H1 (cell line): ENCODE data around the gene HIP1.
"Not testable (repeated sequence)": the region's sequence is repeated elsewhere in the genome, so short reads cannot be mapped to it uniquely, and the experiment has no call there.

Source experiments
- CREB1 ChIP-seq: IDR thresholded peaks from 2 replicates; pipeline ENCODE4 v1.6.1; 2012; ENCODE audit warnings: inconsistent platforms
- EGR1 ChIP-seq: IDR thresholded peaks from 2 replicates; pipeline ENCODE4 v1.6.1; 2011; ENCODE audit warnings: low read depth, low read length, borderline replicate concordance
- GABPA ChIP-seq: IDR thresholded peaks from 2 replicates; pipeline ENCODE4 v1.6.1; 2011; ENCODE audit warnings: mild to moderate bottlenecking, low read length, moderate library complexity, borderline replicate concordance; ENCODE audit not compliant: insufficient read depth
- GTF2F1 ChIP-seq: IDR thresholded peaks from 2 replicates; pipeline ENCODE4 v1.6.1; 2012; ENCODE audit warnings: low read depth, low read length, improper control_type of control experiment, borderline replicate concordance
- NANOG ChIP-seq: IDR thresholded peaks from 2 replicates; pipeline ENCODE4 v1.6.1; 2011; ENCODE audit warnings: low read length, low read depth, mild to moderate bottlenecking, inconsistent platforms; ENCODE audit not compliant: insufficient read depth, poor library complexity, severe bottlenecking
- PHF8 ChIP-seq: fragments of 200-600 bp; sonication (generic); conservative IDR thresholded peaks from 2 replicates; pipeline ENCODE4 v1.7.1; 2012; ENCODE audit warnings: low read depth, mild to moderate bottlenecking, inconsistent platforms, low read length, moderate library complexity
- POLR2A ChIP-seq, 2 experiments: IDR thresholded peaks; 1 replicate in 1 of 2; 2 replicates in 1 of 2; pipeline ENCODE4 v1.6.1; 2011; ENCODE audit warnings: low read depth in 2 of 2, low read length in 2 of 2, mild to moderate bottlenecking in 2 of 2; ENCODE audit errors: control extremely low read depth in 1 of 2
- SP2 ChIP-seq: IDR thresholded peaks from 2 replicates; pipeline ENCODE4 v1.6.1; 2012; ENCODE audit warnings: mild to moderate bottlenecking, low read length, inconsistent platforms
- TBP ChIP-seq: IDR thresholded peaks from 2 replicates; pipeline ENCODE4 v1.6.1; 2011; ENCODE audit warnings: low read depth, low read length, improper control_type of control experiment
- USF2 ChIP-seq: IDR thresholded peaks from 2 replicates; pipeline ENCODE4 v1.6.1; 2011; ENCODE audit warnings: low read length, improper control_type of control experiment
- TF ChIP-seq, protein P1 (sequence below): IDR thresholded peaks from 2 replicates; pipeline ENCODE4 v1.6.1; 2011; ENCODE audit warnings: low read depth, mild to moderate bottlenecking, low read length; ENCODE audit not compliant: insufficient read depth
- TF ChIP-seq, protein P2 (sequence below), 3 experiments: IDR thresholded peaks; 1 replicate in 2 of 3; 2 replicates in 1 of 3; pipeline versions ENCODE4 v1.5.1 to v1.6.1; 2011; ENCODE audit warnings: low read length in 3 of 3, mild to moderate bottlenecking in 3 of 3, inconsistent platforms in 2 of 3, low read depth in 1 of 3, moderate library complexity in 1 of 3; ENCODE audit not compliant: insufficient read depth in 1 of 3; ENCODE audit errors: control extremely low read depth in 1 of 3

DNA sequence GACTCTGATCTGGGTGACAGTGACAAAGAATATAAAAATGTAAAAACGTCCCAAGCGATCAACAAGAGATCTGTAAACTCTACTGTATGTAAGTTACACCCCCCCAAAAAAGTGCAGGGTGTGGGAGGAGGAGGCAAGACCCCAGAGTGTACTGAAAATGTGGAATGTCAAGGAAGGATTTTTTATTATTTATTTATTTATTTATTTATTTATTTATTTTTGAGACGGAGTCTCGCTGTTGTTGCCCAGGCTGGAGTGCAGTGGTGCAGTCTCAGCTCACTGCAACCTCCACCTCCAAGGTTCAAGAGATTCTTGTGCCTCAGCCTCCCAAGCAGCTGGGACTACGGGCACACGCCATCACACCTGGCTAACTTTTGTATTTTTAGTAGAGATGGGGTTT lies 181.9 kb downstream of the HIP1 start:
- not testable (repeated sequence) for TF ChIP-seq SP2; EGR1; NANOG; GABPA; PHF8; POLR2A (IDR thresholded peaks at IDR 0.05; ENCODE audit: control extremely low read depth in 1 of 2, low read depth in 2 of 2, low read length in 2 of 2); USF2; GTF2F1; TBP; CREB1
- TF ChIP-seq, protein P1, sequence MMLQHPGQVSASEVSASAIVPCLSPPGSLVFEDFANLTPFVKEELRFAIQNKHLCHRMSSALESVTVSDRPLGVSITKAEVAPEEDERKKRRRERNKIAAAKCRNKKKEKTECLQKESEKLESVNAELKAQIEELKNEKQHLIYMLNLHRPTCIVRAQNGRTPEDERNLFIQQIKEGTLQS = not testable (repeated sequence)
- TF ChIP-seq, protein P2, sequence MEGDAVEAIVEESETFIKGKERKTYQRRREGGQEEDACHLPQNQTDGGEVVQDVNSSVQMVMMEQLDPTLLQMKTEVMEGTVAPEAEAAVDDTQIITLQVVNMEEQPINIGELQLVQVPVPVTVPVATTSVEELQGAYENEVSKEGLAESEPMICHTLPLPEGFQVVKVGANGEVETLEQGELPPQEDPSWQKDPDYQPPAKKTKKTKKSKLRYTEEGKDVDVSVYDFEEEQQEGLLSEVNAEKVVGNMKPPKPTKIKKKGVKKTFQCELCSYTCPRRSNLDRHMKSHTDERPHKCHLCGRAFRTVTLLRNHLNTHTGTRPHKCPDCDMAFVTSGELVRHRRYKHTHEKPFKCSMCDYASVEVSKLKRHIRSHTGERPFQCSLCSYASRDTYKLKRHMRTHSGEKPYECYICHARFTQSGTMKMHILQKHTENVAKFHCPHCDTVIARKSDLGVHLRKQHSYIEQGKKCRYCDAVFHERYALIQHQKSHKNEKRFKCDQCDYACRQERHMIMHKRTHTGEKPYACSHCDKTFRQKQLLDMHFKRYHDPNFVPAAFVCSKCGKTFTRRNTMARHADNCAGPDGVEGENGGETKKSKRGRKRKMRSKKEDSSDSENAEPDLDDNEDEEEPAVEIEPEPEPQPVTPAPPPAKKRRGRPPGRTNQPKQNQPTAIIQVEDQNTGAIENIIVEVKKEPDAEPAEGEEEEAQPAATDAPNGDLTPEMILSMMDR (IDR thresholded peaks at IDR 0.05; ENCODE audit: control extremely low read depth in 1 of 3, insufficient read depth in 1 of 3, low read depth in 1 of 3, low read length in 3 of 3) = not testable (repeated sequence)
